ENCODE data around the gene DAD1. TPM values are rescaled to one million over a fixed set of nuclear protein-coding genes. Genes with fewer than 3 reads are reported as not detected.
A peak's percentile ranks its signal among the peaks of the same experiment; 100 is the strongest.

DAD1 gene
- 131 and 133 TPM in 2 replicates for total RNA-seq (2021; fragmentation: NEBNext Ultra II Directional; extraction: Animal tissue kit (Norgen Biotek cat#: 25700))
- polyA plus RNA-seq (2011; rRNA removed) = 433 and 440 TPM in 2 replicates
- polyA plus RNA-seq (2011; cell fraction: cytosol; rRNA removed) = 275 TPM
- 98.3 TPM for polyA plus RNA-seq (2011; cell fraction: nucleus; rRNA removed)
- polyA plus RNA-seq (2012, experiment 1 of 2) = 143 to 165 TPM (median 156 TPM) in 4 replicates
- polyA plus RNA-seq (2012, experiment 2 of 2) = 219 TPM
- polyA plus RNA-seq (2013, experiment 1 of 2) = 197 TPM
- 233 TPM for polyA plus RNA-seq (2013, experiment 2 of 2)
- polyA minus RNA-seq (2011; rRNA and poly(A)+ RNA removed) = 101 and 159 TPM in 2 replicates
- polyA minus RNA-seq (2011; cell fraction: cytosol; rRNA and poly(A)+ RNA removed) = 50.4 TPM
- 34.9 TPM for polyA minus RNA-seq (2011; cell fraction: nucleus; rRNA and poly(A)+ RNA removed)
- long read RNA-seq, experiment 1, transcript DAD1-201 (3 exons, 731 nt) = major isoform, 86 of 94 reads
- long read RNA-seq, experiment 1, partial matches to known transcripts = 3 of 94 reads
- long read RNA-seq, experiment 1, other reads (novel, unspliced or antisense) = 4 of 94 reads
- long read RNA-seq, experiment 2, transcript DAD1-201 (3 exons, 731 nt) = major isoform, 11 of 13 reads
- long read RNA-seq, experiment 2, partial matches to known transcripts = 0 of 13 reads
- long read RNA-seq, experiment 2, other reads (novel, unspliced or antisense) = 2 of 13 reads

DNA sequence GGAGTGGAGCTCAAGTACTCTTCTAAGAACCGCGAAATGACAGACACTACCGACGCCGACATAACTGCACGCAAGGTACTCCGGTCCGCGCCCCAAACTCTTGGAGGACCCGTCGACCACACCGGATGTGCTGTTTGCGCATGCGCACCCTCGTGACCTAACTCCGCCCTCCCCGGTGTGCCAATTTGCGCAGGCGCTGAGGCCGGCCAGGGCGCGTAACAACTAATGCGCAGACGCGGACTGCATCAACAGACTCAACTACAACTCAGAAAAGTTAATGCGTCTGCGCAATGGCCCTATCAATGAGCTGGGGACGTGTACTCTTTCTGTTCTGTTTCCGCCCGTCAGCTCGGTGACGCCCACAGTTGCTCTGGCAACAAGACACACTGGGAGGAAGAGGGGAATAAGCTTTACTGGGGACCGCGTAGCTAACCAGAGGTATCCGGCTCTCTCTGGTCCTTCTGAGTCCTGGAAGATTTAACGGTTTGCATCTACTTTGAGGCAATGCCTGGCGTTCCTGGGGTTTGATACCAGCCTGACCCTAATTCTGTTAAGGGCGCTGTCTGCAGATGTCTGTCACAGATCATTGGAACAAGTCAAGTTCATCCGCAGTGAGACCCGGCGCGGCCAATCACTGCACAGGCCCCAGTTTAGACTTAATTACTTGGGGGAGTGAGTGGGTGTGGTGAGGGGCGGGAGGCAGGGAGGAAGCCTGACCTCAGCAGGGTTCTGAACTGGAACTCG is at the start of gene DAD1:
Gene DAD1, minus strand, starts transcription at position 129 of the 744 bp plus-strand sequence. Its CDS starts 67 bp downstream, at position 62.
- Histone ChIP-seq H3K27me3 (replicated peaks in 1 of 4; ENCODE audit: control insufficient read depth in 3 of 4, extremely low read depth in 1 of 4, insufficient read depth in 3 of 4, low read length in 3 of 4) (no peaks in the 10 kb centered on the region), H3K9ac (replicated peaks in 1 of 4; ENCODE audit: extremely low read depth in 1 of 4, low read depth in 3 of 4, low read length in 3 of 4) (peak within 1 kb of the TSS; percentile 69 to 87 (median 78)), H2BK5ac (ENCODE audit: low read depth, low read length) (peak within 1 kb of the TSS; percentile 55), H3K18ac (ENCODE audit: extremely low read depth, low read length) (peak within 1 kb of the TSS; percentile 65), H4K5ac (ENCODE audit: insufficient read length, low read depth, low read length) (no peak within 1 kb of the TSS), H3K27ac (ENCODE audit: low read depth, low read length) (peak within 1 kb of the TSS; percentile 82), H3K79me2 (ENCODE audit: control insufficient read depth in 1 of 2, insufficient read depth in 2 of 2, low read length in 2 of 2) (peaks cover 2 to 42% of the 10 kb centered on the region in 2 experiments), H4K20me1 (replicated peaks in 1 of 2; ENCODE audit: control insufficient read depth in 1 of 2, insufficient read depth in 2 of 2, low read length in 2 of 2) (peaks cover 0 to 2% of the 10 kb centered on the region in 2 experiments), H2AK5ac (ENCODE audit: low read depth, low read length) (no peak within 1 kb of the TSS), H3K4ac (replicated peaks; ENCODE audit: insufficient read length, low read depth, low read length) (no peak within 1 kb of the TSS), H3K9me3 (ENCODE audit: insufficient read depth in 2 of 2, low read depth in 1 of 2, low read length in 1 of 2) (no peaks in the 10 kb centered on the region), H3K36me3 (ENCODE audit: control insufficient read depth in 2 of 4, insufficient read depth in 4 of 4, low read length in 3 of 4) (no peaks in the 10 kb centered on the region), H3K4me3 (ENCODE audit: extremely low read depth in 1 of 4, insufficient read depth in 2 of 4, low read depth in 3 of 4, low read length in 4 of 4) (peak within 1 kb of the TSS; percentile 81 to 99 (median 98)), H3K4me2 (ENCODE audit: insufficient read depth in 1 of 2, low read depth in 2 of 2, low read length in 2 of 2) (peak within 1 kb of the TSS; percentile 80 to 88), H3K23ac (ENCODE audit: insufficient read length) (no peak within 1 kb of the TSS), H4K8ac (ENCODE audit: extremely low read depth, insufficient read depth, low read length) (peak within 1 kb of the TSS; percentile 91; the same call in 1 of the 2 replicates), H3K79me1 (ENCODE audit: low read depth, low read length) (peaks cover 6% of the 10 kb centered on the region), H3K4me1 (replicated peaks in 1 of 4; ENCODE audit: control insufficient read depth in 3 of 4, insufficient read depth in 4 of 4, low read length in 3 of 4) (peaks cover 0 to 3% (median under 1%) of the 10 kb centered on the region in 4 experiments; a peak in 3 of 7 replicates), H2AFZ (ENCODE audit: low read length) (peak within 1 kb of the TSS; percentile 90), H2BK120ac (replicated peaks; ENCODE audit: low read depth, low read length) (no peak within 1 kb of the TSS), H3K56ac (replicated peaks; ENCODE audit: insufficient read length, low read depth, low read length) (no peak within 1 kb of the TSS), H3K23me2 (ENCODE audit: low read depth, low read length) (peaks cover 6% of the 10 kb centered on the region), H2BK20ac (ENCODE audit: low read length) (no peak within 1 kb of the TSS), H2BK15ac (ENCODE audit: low read length) (no peak within 1 kb of the TSS), H4K91ac (replicated peaks; ENCODE audit: insufficient read length, low read length) (no peak within 1 kb of the TSS), H2BK12ac (ENCODE audit: low read depth, low read length) (peak within 1 kb of the TSS; percentile 35; the same call in 1 of the 2 replicates), H3K14ac (ENCODE audit: insufficient read length) (no peak within 1 kb of the TSS)
- WGBS, 2 experiments (ENCODE audit: extremely low coverage in 1 of 2, insufficient coverage in 1 of 2, insufficient read length in 1 of 2, insufficient replicate concordance in 2 of 2, low coverage in 1 of 2, low lambda C conversion rate in 2 of 2, missing lambda C conversion rate in 1 of 2) = 2% methylated on average over 44 of the region's 44 CpGs; no CpG with 5 or more reads in 1 of the 2 experiments
- DNase-seq (ENCODE audit: low read depth in 1 of 2, low spot score in 2 of 2) = peak; percentile 98 to 99
- ChIA-PET POLR2A (ENCODE audit: partially characterized antibody) (interaction anchor here (0.6 to 2.7 kb wide), 8 partner anchors 9 to 329 kb away, joined by 3 to 22 read pairs (median 4); partner anchors contain the start of genes ABHD4 and RBM23), CTCF (ENCODE audit: partially characterized antibody) (interaction anchor here (0.6 to 3.1 kb wide), 11 partner anchors 9 to 352 kb away, joined by 3 to 19 read pairs (median 5); partner anchors contain the start of genes ABHD4 and OR6J1)
- peak; percentile 97 for FAIRE-seq
- TF ChIP-seq SP4 (IDR thresholded peaks at IDR 0.05; ENCODE audit: low read length) (no peak), TBP (IDR thresholded peaks at IDR 0.05; ENCODE audit: low read depth, low read length) (peak; percentile 71), TCF12 (IDR thresholded peaks at IDR 0.05; ENCODE audit: low read depth, low read length) (no peak), SUZ12 (IDR thresholded peaks at IDR 0.05; ENCODE audit: low read length) (no peak), NANOG (IDR thresholded peaks at IDR 0.05; ENCODE audit: insufficient read depth, low read depth, low read length, poor library complexity, severe bottlenecking) (no peak), JUND (IDR thresholded peaks at IDR 0.05; ENCODE audit: low read length) (no peak), EP300 (IDR thresholded peaks at IDR 0.05; ENCODE audit: borderline replicate concordance in 1 of 2, low read depth in 2 of 2, low read length in 2 of 2) (no peak; a peak in 1 of 3 replicates), RBBP5 (IDR thresholded peaks at IDR 0.05; ENCODE audit: borderline replicate concordance, low read depth, low read length) (no peak)
